ENCODE measurements around the gene LDB2.
"Not testable (repeated sequence)": the region's sequence is repeated elsewhere in the genome, so short reads cannot be mapped to it uniquely, and the experiment has no call there.

The LDB2 gene

DNA sequence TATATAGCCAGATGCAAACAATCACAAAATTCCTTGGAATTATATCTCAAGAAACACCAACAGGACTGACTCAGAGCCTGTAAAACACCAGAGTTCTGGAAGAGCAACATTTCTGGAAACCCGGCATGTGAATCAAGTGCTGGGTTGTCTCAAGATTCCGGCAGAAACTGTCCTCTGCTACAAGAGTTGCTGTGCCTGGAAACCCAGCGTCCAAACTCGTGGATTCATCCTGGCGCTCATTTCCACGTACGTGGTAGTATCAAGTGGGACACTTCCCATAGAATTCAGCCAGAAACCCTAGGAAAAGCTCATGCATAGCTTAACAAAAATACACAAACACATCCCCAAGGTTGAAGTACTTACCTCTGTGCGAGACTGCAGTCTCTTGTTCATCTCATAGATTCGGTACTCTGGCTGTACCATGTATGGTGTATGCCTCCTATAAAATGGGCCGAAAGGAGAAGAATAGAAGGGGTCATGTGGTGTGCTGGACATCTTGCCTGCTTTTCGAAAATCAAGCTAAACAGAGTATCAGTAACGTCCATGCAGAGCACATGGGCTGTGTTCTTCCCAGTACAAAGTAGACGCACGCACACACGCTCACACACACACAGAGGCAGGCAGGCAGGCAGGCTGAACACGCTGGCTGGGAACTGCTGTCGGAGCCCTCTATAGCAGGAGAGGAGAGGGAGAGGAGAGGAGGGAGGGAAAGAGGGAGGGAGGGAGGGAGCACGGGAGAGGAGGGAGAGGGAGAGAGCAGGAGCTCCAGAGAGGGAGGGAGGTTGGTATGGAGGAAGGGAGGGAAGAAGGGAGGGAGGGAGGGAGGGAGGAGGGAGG is at the start of gene LDB2:
TSS of gene LDB2 (minus strand) at position 655 of the 837 bp plus-strand sequence.
- no peak for DNase-seq (ENCODE audit: low read depth in 1 of 2, low spot score in 1 of 2)

DNA sequence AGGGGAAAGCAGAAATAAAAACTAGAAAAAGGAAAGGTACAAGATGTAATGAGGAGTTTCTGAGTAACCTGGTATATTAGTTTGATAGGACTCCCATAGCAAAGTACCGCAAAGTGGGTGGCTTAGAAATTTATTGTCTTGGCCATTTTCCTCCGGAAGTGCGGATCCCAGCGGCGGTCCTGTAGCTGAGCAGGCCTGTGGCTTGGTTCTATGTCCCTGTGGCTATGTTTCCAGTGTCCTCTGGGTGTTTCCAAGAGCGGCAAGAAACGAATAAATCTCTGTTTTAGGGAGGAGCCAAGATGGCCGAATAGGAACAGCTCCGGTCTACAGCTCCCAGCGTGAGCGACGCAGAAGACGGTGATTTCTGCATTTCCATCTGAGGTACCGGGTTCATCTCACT is 44.0 kb upstream of the LDB2 start:
- DNase-seq (ENCODE audit: low read depth in 1 of 2, low spot score in 1 of 2), result no peak

DNA sequence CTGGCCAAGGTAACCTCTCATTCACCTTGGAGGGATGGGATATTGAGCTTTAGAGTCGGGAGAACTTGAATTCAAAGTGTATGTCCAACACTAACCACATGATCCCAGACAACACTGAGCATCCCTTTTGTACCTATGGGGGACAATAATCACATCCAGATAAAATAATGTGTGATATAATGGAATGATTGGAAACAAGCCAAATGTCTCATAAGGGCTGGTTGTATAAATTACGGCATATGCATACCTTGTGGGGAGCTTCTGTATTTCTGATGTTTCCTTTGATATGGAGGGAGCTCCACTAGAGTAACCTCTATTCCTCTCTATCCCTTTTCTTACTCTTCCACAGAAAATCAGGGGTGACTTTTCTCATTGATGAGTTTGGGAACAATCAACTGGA is 40.7 kb upstream of the LDB2 start:
- no peak for DNase-seq (ENCODE audit: low read depth in 1 of 2, low spot score in 1 of 2)

DNA sequence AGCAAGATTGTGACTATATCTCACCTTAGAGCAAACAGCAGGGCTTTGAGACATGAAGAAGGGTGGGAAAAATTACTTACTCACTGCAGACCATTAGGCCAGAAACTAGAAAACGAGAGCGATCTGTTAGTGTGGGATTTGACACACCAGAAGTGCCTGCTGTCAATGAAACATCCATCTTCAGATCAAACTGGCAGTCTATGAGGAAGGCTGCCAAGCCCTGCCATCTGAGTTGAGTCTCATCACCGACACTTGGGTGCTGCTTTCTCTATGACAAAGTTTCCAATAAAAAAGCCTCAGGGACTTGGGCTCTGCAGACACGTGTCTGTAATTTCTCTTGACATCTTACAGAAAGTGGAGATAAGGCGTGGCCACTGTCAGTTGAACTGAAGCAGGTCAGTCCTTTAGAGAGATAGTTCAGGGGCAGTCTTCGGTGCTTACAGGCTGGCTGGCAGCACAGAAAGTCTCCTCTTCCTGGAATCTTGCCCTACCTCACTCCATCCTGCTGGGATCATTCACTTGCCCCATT is 40.1 kb upstream of the LDB2 start:
- DNase-seq (ENCODE audit: low read depth in 1 of 2, low spot score in 1 of 2), result no peak

DNA sequence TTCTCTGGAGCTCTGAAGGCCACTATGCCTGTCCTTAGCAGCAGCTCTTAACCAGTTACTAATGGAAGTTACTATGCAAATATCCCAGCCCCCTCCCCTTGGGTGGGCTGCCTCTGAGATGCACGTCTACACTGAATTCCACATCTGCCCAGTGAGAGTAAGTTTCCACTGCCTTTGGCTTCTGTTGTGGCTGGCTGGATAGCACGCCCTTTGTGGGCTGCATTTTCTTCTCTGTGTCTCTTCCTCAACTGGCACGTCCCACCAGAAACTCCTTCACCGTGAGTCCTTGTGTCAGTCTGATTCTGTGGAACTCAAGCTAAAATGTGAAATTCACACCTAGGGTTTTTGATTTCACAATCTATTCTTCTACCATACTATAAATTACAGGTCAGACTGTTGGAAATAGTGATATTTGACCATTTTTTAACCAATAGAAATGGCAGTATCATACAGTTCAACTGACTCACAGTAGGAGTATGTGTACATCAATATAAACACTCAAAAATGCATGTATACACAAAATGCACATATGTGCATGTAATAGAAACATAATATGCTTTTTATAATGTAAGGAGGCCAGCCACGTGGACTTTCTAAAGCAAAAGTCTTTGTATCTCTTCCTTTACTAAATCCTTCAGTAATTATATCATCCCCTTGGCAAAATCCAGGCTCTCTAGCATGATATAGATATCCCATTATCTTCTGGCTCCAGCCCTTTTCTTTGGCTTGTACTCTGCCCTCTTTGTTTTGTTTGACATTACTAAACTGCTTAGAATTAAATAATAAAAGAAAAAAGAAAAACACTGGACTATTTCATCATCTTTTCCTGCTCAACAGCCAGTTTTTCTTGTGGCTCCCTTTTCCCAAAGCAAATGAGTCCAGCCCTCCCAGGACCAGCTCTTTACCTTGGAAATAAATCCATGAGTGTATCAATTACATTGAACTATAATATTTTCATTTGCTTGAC is 33.2 kb upstream of the LDB2 start:
- DNase-seq (ENCODE audit: low read depth in 1 of 2, low spot score in 1 of 2), result no peak

DNA sequence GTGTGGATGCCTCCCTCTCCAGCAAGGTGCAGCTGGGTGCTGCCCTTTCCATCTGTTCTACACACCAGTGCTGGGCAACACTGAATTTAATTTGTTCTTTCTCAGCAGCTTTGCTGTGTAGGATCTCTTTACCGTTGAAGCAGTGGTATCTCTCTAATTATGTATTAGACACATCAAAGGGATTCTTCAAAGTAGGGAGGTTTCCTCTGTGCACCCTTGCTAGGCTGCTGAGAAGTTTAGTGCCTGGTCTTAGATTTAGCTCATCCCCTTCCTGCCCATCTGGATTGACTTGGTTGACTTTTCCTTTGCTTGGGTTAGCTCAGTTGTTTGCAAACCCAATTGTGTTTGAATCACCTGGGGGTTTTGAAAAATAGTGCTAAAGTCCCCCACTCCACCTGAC is 27.8 kb upstream of the LDB2 start:
- no peak for DNase-seq (ENCODE audit: low read depth in 1 of 2, low spot score in 1 of 2)

DNA sequence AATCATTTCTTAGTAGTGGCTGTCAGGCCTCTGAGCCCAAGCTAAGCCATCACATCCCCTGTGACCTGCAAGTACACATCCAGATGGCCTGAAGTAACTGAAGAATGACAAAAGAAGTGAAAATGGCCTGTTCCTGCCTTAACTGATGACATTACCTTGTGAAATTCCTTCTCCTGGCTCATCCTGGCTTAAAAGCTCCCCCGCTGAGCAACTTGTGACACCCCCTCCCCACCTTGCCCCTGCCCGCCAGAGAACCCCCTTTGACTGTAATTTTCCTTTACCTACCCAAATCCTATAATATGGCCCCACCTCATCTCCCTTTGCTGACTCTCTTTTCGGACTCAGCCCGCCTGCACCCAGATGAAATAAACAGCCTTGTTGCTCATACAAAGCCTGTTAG is 20.3 kb upstream of the LDB2 start:
- not testable (repeated sequence) for DNase-seq (ENCODE audit: low read depth in 1 of 2, low spot score in 1 of 2)

DNA sequence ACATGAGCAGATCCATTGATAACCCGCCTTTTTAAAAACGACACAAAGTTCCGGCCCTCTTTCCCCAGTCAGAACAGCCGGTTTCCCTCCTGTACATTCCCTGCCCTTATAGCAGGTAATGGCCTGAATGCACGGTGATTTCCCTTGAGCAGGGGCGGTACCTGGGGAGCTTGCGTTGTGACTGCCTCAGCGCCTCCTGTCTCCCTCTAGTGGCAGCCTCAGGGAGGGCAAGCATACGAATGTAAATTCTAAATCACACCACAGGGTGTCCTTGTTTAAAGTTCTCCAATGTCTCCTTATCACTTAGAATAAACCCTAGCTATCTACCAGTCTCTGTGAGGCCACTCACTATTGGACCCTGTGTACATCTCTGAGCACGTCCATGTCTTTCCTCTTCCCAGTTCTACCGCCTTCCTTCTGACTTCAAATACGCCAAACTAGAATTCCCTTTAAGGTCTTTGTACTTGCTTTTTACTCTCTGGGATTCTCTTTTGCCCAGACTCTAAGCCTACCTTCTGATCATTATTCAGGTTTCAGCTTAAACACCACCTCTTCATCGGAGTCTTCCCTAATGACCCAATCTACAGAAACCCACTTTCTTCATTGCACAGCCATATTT is 18.4 kb upstream of the LDB2 start:
- DNase-seq (ENCODE audit: low read depth in 1 of 2, low spot score in 1 of 2), result peak; percentile 21 to 55

DNA sequence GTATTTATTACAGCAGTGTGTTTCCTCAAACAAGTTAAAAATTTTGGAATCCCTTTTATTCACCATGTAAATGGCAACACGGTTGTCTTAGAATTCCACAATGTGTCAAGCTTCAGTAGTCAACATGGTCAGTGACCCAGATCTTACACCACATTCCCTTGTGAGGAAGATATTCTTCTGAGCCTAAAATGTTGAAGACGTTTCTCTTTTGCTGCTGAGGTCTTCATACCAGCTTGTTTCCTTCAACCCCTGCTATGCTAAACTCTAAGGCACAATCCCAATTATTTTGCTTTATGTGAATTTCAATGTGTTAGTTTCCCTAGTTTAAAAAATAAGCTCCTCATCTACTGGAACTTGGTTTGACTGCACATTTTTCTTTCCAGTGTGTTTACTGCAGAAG is 17.6 kb upstream of the LDB2 start:
- no peak for DNase-seq (ENCODE audit: low read depth in 1 of 2, low spot score in 1 of 2)

DNA sequence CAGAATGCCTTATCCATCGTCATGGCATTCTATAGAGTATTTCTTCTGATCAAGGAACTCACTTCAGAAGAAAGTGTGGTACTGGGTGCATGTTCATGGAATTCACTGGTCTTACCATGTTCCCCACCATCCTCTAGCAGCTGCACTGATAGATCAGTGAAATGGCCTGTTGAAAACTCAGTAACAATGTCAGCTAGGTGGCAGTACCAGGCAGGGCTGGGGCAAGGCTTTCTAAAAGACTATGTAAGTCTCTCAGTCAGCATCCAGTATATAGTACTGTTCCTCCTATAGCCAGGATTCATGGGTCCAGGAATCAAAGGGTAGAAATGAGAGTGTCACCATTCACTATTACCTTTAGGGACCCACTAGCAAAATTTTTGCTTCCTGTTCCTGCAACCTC is 15.8 kb upstream of the LDB2 start:
- no peak for DNase-seq (ENCODE audit: low read depth in 1 of 2, low spot score in 1 of 2)

DNA sequence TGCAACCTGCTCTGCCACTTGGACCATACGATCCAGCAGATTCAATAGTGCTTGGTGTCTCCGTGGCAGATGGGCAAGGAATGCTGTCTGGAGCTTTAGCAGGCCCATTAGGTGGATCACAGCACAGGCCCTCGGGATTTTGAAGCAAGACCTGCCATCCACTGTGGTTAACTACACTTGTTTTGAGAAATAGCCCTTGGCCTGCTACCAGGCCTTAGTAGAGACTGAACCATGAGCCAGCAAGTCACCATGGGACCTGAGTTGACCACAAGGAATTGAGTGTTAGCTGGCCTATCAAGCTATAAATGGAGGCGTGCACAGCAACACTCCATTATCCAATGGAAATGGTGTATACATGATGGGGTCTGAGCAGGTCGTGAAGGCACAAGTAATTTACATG is 14.5 kb upstream of the LDB2 start:
- DNase-seq (ENCODE audit: low read depth in 1 of 2, low spot score in 1 of 2), result no peak

DNA sequence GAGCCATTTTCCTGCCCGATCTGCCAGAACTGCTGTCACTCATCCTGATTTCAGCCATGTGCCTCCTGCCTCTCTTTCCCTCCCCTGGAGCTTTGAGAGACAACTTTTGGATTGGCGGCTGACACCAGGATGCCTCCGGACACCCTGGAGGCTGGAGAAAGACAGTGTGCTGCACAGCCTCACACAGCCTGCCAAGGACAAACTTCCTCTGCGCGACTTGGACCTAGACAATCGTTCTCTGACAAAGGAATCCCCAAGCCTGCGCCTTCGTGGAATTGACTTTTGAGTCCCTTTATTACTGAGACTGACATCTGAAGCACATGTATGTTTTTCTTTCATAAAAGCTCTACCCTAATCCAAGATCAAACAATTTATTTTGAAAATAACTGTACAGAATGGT is 10.8 kb upstream of the LDB2 start:
- no peak for DNase-seq (ENCODE audit: low read depth in 1 of 2, low spot score in 1 of 2)

DNA sequence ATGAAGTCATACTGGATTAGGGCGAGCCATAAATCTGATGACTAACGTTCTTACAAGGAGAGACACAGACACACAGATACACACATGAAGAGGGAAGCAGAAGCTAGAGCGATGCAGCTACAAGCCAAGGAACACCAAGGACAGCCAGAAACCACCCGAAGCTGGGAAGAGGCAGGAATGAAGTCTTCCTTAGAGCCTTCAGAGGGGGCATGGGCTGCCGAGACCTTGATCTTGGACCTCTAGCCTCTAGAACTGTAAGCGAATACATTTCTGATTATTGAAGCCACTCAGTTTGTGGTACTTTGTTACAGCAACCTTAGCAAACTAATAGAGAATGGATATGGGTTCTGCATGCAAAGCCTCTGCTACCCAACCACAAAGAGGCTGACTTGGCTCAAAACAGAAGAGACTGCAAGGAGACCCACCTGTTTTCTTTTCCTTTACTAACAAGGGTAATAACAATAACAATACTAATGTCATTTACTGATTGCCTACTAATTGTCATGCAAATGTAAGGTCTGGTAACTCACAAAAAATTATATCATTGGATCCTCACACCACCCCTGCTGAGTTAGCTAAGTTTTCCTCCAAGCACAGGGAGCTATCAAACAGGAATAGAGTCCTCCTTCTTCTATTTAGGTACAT is 10.1 kb upstream of the LDB2 start:
- DNase-seq (ENCODE audit: low read depth in 1 of 2, low spot score in 1 of 2), result no peak

DNA sequence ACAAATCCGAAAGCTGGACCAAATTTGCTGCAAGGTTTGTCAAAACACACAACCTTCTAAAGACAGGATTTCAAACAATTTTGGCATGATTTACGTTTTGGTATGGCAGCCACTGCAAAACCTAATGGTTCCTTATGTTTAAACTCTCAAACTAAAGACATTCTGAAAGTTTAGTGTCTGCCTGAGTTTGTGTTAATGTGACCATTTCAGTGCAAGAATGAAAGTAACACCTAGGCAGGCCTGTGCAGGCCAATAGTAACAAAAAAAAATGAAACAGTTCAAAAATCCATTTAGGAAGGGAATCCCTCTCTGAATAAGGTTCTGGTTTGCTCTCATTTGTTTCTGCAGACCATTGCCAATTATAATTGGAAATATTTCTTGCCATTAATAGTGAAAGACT is 1.9 kb upstream of the LDB2 start:
- DNase-seq (ENCODE audit: low read depth in 1 of 2, low spot score in 1 of 2), result no peak

DNA sequence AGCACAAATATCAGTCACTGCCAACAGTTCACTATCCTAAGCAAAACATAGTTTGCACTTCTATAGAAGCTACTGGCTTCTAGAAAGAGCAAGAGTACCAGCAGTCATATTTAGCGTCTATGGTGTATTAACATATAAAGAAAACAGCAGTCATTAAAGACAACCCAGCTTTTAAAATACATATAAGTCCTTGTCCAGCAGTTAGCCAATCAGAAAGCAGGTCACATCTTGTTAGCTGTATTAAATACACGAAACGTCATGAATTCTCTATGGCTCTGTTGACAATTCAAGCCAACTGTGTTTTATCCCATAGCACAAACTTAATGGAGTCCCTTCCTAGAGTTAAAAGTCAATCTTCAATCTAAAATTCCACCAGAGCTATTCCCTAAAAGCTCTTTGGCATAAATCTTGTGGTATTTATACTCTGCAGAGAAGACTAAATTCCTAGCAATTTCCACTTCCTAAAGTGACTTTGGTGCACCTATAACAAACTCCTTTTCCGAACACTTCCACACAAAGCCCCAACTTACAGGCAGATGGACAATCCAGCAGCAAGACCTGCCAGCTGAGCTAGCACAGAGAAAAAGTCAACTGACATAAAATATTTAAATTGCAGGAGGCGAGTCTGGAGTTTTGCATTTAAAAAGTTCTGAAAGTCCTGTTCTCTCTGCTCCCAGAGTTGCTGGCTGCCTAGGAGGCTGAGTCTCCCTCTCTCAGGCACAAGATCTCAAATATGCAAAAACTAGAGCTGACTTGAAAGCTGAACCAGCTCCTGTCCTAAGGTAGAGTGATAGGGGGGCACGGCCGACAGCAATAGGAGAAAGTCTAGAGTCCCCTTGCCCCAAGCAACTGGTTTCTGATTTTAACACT is 1.3 kb downstream of the LDB2 start:
- no peak for DNase-seq (ENCODE audit: low read depth in 1 of 2, low spot score in 1 of 2)

DNA sequence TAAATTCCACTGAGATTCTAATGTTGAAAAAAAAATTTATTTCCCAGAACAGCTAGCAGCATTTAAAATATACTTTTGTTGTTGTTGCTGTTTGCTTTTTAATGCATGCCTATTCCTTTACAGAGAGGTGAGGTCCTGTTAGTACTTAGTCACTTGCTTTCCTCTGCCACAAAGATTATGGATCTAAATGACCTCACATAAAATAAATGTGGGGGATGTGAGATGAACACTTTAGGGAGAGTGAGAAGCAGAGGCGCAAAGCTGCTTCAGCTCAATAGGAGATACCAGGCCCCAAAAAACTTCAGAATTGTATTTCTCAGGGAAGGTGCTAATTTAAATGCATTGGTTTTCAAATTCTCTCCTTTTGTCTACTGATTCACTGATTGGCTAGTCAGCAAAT is 4.0 kb downstream of the LDB2 start:
- DNase-seq (ENCODE audit: low read depth in 1 of 2, low spot score in 1 of 2), result no peak

DNA sequence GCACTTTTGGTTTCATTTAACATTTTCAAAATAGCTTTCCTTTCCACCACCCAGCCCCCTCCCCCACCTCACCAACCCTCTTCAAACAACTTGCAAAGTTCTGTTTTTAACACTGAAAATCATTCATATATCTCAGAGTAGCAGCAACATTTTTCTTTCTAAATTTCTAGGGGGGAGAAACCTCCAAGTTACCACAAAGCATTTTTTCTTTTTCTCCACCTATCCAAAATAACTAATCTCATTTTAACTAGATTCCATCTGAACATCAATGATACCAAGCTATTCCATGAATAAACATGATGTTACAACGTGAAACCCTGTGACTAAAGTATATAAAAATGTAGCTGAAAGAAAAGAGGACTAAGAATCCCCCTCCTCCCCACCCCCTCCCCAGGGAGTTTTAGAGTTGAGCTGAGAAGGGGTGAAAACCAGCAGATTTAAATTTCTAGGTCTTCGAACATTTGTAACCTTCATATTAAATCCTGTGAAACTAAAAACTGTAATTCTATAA is 5.2 kb downstream of the LDB2 start:
- no peak for DNase-seq (ENCODE audit: low read depth in 1 of 2, low spot score in 1 of 2)

DNA sequence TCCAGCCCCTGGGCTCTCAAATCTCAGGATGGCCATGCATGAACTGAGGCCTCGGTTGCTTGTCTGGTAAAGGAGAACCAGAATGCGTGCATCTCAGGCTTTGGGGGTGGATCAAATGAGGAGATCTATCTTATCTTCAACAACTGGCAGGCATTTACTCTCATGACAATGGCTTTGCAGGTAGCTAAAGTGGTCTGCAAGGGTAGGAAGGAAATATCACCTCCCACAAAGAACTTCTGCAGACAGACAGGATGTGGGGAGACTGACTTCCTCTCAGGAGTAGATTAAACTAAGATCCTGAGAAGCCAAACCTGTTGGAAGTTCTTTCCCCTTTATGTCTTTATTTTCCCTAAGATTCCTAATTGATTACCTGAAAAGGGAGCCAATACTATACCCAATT is 7.8 kb downstream of the LDB2 start:
- DNase-seq (ENCODE audit: low read depth in 1 of 2, low spot score in 1 of 2), result no peak

DNA sequence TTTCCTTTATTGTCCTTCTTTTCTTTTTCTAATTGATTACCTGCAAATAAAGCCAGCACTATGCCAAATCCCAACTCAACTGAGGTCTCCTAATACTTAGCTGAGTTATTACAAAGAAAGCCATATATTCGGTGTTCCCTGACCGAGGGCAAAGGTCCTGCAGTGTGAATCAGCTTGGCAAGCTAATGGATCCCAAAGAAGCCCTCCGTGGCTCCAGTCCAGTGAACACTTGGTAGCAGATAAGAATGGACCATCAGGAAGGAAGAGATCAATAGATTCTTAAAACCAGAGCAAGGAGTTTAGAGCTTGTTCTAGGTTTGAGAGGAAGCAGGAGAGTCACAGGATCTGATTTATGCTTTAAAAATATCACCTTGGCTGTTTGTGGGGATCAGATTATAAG is 8.5 kb downstream of the LDB2 start:
- no peak for DNase-seq (ENCODE audit: low read depth in 1 of 2, low spot score in 1 of 2)

DNA sequence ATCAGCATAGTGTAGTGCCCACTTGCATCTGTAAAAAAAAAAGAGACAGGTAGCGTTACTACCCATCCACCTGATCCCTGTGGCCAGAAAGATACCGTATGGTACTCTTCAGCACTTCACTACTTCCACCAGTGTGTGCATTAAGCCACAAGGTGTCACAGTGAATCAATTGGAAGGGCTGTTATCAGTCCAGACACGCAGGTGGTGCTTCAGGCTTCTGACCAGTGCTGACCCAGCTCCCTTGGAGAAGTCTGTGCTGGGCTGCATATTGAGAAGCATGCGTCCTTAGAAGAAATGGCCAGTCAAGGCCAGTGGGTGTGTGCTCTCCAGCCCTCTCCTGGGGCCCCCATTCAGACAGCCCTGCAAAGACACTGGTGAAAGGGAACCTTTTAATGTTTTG is 10.6 kb downstream of the LDB2 start:
- DNase-seq (ENCODE audit: low read depth in 1 of 2, low spot score in 1 of 2), result no peak
